Neuronal stem cell (in vitro differentiated cells): ENCODE results near the gene PARM1.

ENCODE experiments used
- DNase-seq: peaks from one replicate; pipeline ENCODE4 v3.0.0-alpha.2; 2013; ENCODE audit warnings: low spot score
- H2AFZ ChIP-seq: one replicate; pipeline ENCODE4 v1.6.1; 2013; ENCODE audit warnings: mild to moderate bottlenecking, low read length, inconsistent platforms
- H2AK5ac ChIP-seq: 2 replicates; pipeline ENCODE4 v1.6.1; 2013; ENCODE audit warnings: low read depth, mild to moderate bottlenecking, inconsistent platforms, low read length, moderate library complexity, mixed read lengths
- H2BK120ac ChIP-seq: 2 replicates; pipeline ENCODE4 v1.6.1; 2013; ENCODE audit warnings: low read depth, mild to moderate bottlenecking, inconsistent platforms, low read length, moderate library complexity, mixed read lengths
- H2BK12ac ChIP-seq: one replicate; pipeline ENCODE4 v1.6.1; 2013; ENCODE audit warnings: low read length, inconsistent platforms
- H2BK15ac ChIP-seq: 2 replicates; pipeline ENCODE4 v1.6.1; 2013; ENCODE audit warnings: mild to moderate bottlenecking, low read length, inconsistent platforms, mixed read lengths
- H2BK5ac ChIP-seq: one replicate; pipeline ENCODE4 v1.6.1; 2013; ENCODE audit warnings: inconsistent platforms, mild to moderate bottlenecking, low read length, moderate library complexity
- H3K14ac ChIP-seq: one replicate; pipeline ENCODE4 v1.6.1; 2013; ENCODE audit warnings: low read length, inconsistent platforms
- H3K18ac ChIP-seq: 2 replicates; pipeline ENCODE4 v1.6.1; 2013; ENCODE audit warnings: low read length, inconsistent platforms
- H3K23ac ChIP-seq: 2 replicates; pipeline ENCODE4 v1.6.1; 2013; ENCODE audit warnings: low read depth, mild to moderate bottlenecking, mixed read lengths, low read length, inconsistent platforms; ENCODE audit not compliant: poor library complexity
- H3K27ac ChIP-seq: replicated peaks from 3 replicates; pipeline ENCODE4 v1.5.1; 2013; ENCODE audit warnings: low read length, inconsistent platforms
- H3K27me3 ChIP-seq, 3 experiments: 2 replicates each; pipeline ENCODE4 v1.6.1; 2013; ENCODE audit warnings: low read length in 3 of 3, mild to moderate bottlenecking in 2 of 3, inconsistent platforms in 1 of 3, low read depth in 1 of 3, mixed read lengths in 1 of 3, moderate library complexity in 1 of 3; ENCODE audit not compliant: control insufficient read depth in 3 of 3, insufficient read depth in 3 of 3
- H3K36me3 ChIP-seq, 2 donors: replicated peaks in 1 of 2; 2 replicates each; pipeline ENCODE4 v1.6.1; 2013; ENCODE audit warnings: low read length in 2 of 2; ENCODE audit not compliant: control insufficient read depth in 2 of 2, insufficient read depth in 2 of 2
- H3K4ac ChIP-seq: 2 replicates; pipeline ENCODE4 v1.6.1; 2013; ENCODE audit warnings: inconsistent platforms, mild to moderate bottlenecking, low read length, moderate library complexity
- H3K4me1 ChIP-seq, 2 donors: 1 replicate in 1 of 2; 2 replicates in 1 of 2; pipeline ENCODE4 v1.6.1; 2013; ENCODE audit warnings: low read length in 2 of 2, low read depth in 1 of 2; ENCODE audit not compliant: control insufficient read depth in 2 of 2, insufficient read depth in 1 of 2
- H3K4me2 ChIP-seq: one replicate; pipeline ENCODE4 v1.6.1; 2013; ENCODE audit warnings: mild to moderate bottlenecking, low read length, inconsistent platforms; ENCODE audit not compliant: insufficient read depth, poor library complexity, severe bottlenecking
- H3K4me3 ChIP-seq, 2 donors: 2 replicates each; pipeline ENCODE4 v1.5.1; 2013; ENCODE audit warnings: low read length in 2 of 2, mild to moderate bottlenecking in 2 of 2, inconsistent platforms in 1 of 2, moderate library complexity in 1 of 2
- H3K79me1 ChIP-seq: one replicate; pipeline ENCODE4 v1.6.1; 2013; ENCODE audit warnings: low read depth, mild to moderate bottlenecking, inconsistent platforms, low read length, moderate library complexity
- H3K9ac ChIP-seq: one replicate; pipeline ENCODE4 v1.6.1; 2013; ENCODE audit warnings: mild to moderate bottlenecking, low read depth, low read length, inconsistent platforms; ENCODE audit not compliant: poor library complexity
- H3K9me3 ChIP-seq, 2 donors: replicated peaks in 1 of 2; 2 replicates each; pipeline versions ENCODE3 to v1.6.1; 2013; ENCODE audit warnings: low read length in 2 of 2, mild to moderate bottlenecking in 2 of 2, inconsistent platforms in 1 of 2, low read depth in 1 of 2, mixed read lengths in 1 of 2, moderate library complexity in 1 of 2; ENCODE audit not compliant: control insufficient read depth in 2 of 2, insufficient read depth in 1 of 2
- H4K8ac ChIP-seq: one replicate; pipeline ENCODE4 v1.6.1; 2013; ENCODE audit warnings: low read depth, mild to moderate bottlenecking, inconsistent platforms, low read length, moderate library complexity
- H4K91ac ChIP-seq: one replicate; pipeline ENCODE4 v1.6.1; 2013; ENCODE audit warnings: low read length, low read depth, mild to moderate bottlenecking, inconsistent platforms; ENCODE audit not compliant: poor library complexity
- WGBS, 2 donors: extraction: QIAGEN DNeasy Blood & Tissue Kit; methylation state at CpG; one replicate each; pipeline ENCODE4 v1.1.7; 2013; ENCODE audit warnings: missing lambda C conversion rate in 2 of 2, mixed read lengths in 1 of 2; ENCODE audit not compliant: insufficient read length in 2 of 2, insufficient replicate concordance in 1 of 2; ENCODE audit errors: extremely low coverage in 2 of 2; 5-methylcytosine and 5-hydroxymethylcytosine counted together

PARM1 gene

DNA sequence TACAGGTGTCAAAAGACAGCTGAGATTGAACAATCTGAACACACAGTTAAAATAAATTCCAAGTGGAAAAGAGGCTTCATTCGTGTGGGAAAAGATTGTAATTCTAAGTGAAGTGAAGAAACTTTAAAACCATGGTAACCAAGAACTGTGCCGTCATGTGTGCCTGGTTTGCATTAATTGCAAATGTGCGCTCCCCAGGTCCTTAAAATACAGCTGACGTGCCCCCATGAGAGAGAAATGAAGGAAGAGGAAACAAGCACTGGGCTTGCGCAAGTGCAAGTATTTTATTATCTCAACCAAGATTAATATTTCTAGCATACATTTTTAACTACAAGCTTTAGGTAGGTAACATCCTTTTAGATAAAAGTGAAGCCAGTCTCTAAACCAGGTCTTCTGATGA is 92.5 kb downstream of the PARM1 start:
- Histone ChIP-seq H2BK120ac (no peak overlapping the region), H3K79me1 (no peaks in the 10 kb centered on the region), H3K4me2 (no peak overlapping the region), H2AK5ac (no peak overlapping the region), H2BK5ac (no peak overlapping the region), H3K4me1 (no peaks in the 10 kb centered on the region), H3K9me3 (no peaks in the 10 kb centered on the region), H3K18ac (no peak overlapping the region), H2BK12ac (no peak overlapping the region), H3K27ac (no peak overlapping the region), H3K4ac (no peak overlapping the region), H3K9ac (no peak overlapping the region), H3K14ac (no peak overlapping the region), H2AFZ (no peak overlapping the region), H2BK15ac (no peak overlapping the region), H3K36me3 (no peaks in the 10 kb centered on the region), H4K91ac (no peak overlapping the region), H3K23ac (no peak overlapping the region), H4K8ac (no peak overlapping the region), H3K27me3 (no peaks in the 10 kb centered on the region), H3K4me3 (no peak overlapping the region)
- no peak for DNase-seq
- WGBS, 2 donors: no CpG with 5 or more reads among the region's 5 CpGs

GRCh38 chr4:75028196-75028854 is 95.4 kb downstream of the PARM1 start:
- no peak overlapping the region for H2AFZ ChIP-seq
- H3K27ac ChIP-seq: no peak overlapping the region
- H3K4me3 ChIP-seq: no peak overlapping the region
- no peak overlapping the region for H3K4me2 ChIP-seq
- H3K9me3 ChIP-seq: no peaks in the 10 kb centered on the region
- no peak overlapping the region for H4K91ac ChIP-seq
- no peaks in the 10 kb centered on the region for H3K4me1 ChIP-seq
- no peak overlapping the region for H2AK5ac ChIP-seq
- no peak overlapping the region for H2BK12ac ChIP-seq
- H3K79me1 ChIP-seq: no peaks in the 10 kb centered on the region
- no CpG with 5 or more reads among the region's 6 CpGs for WGBS, 2 donors
- H3K27me3 ChIP-seq: no peaks in the 10 kb centered on the region
- no peak overlapping the region for H4K8ac ChIP-seq
- H3K36me3 ChIP-seq: no peaks in the 10 kb centered on the region
- no peak overlapping the region for H2BK120ac ChIP-seq
- H3K18ac ChIP-seq: no peak overlapping the region
- H3K14ac ChIP-seq: no peak overlapping the region
- H3K9ac ChIP-seq: no peak overlapping the region
- no peak overlapping the region for H2BK15ac ChIP-seq
- H3K23ac ChIP-seq: no peak overlapping the region
- no peak for DNase-seq
- H2BK5ac ChIP-seq: no peak overlapping the region
- no peak overlapping the region for H3K4ac ChIP-seq

- no peak overlapping the region for H3K18ac ChIP-seq
- no peaks in the 10 kb centered on the region for H3K79me1 ChIP-seq
- H4K91ac ChIP-seq: no peak overlapping the region
- no peak overlapping the region for H2BK120ac ChIP-seq
- no peak overlapping the region for H3K23ac ChIP-seq
- H3K36me3 ChIP-seq: no peaks in the 10 kb centered on the region
- H3K14ac ChIP-seq: no peak overlapping the region
- H2AK5ac ChIP-seq: no peak overlapping the region
- no peak overlapping the region for H4K8ac ChIP-seq
- H2AFZ ChIP-seq: no peak overlapping the region
- no peaks in the 10 kb centered on the region for H3K9me3 ChIP-seq
- no peak overlapping the region for H2BK15ac ChIP-seq
- H3K27me3 ChIP-seq: no peaks in the 10 kb centered on the region
- no peak overlapping the region for H2BK5ac ChIP-seq
- WGBS, 2 donors: no CpG with 5 or more reads among the region's 1 CpG
- no peak overlapping the region for H3K4me2 ChIP-seq
- H3K4me3 ChIP-seq: no peak overlapping the region
- H3K9ac ChIP-seq: no peak overlapping the region
- peaks cover 0 to 6% of the 10 kb centered on the region in 2 donors for H3K4me1 ChIP-seq
- H2BK12ac ChIP-seq: no peak overlapping the region
- no peak overlapping the region for H3K27ac ChIP-seq
- no peak overlapping the region for H3K4ac ChIP-seq
- no peak for DNase-seq
Measured at GRCh38 chr4:75030028-75030427, 97.1 kb downstream of the PARM1 start.

GRCh38 chr4:75030649-75031235 is 97.8 kb downstream of the PARM1 start:
- Histone ChIP-seq H3K23ac (no peak overlapping the region), H3K4me3 (no peak overlapping the region), H2BK12ac (no peak overlapping the region), H3K4me1 (peaks cover 0 to 6% of the 10 kb centered on the region in 2 donors), H3K4me2 (no peak overlapping the region), H4K91ac (no peak overlapping the region), H3K9me3 (no peaks in the 10 kb centered on the region), H3K4ac (no peak overlapping the region), H3K14ac (no peak overlapping the region), H4K8ac (no peak overlapping the region), H3K9ac (no peak overlapping the region), H2BK15ac (no peak overlapping the region), H3K27ac (no peak overlapping the region), H2AK5ac (no peak overlapping the region), H3K18ac (no peak overlapping the region), H2BK5ac (no peak overlapping the region), H2BK120ac (no peak overlapping the region), H3K27me3 (no peaks in the 10 kb centered on the region), H3K79me1 (no peaks in the 10 kb centered on the region), H2AFZ (no peak overlapping the region), H3K36me3 (no peaks in the 10 kb centered on the region)
- DNase-seq: no peak
- no CpG with 5 or more reads among the region's 3 CpGs for WGBS, 2 donors
